Glomerular visceral epithelial cell (primary cell): ENCODE results near the gene SEMA5A.
A peak's percentile ranks its signal among the peaks of the same experiment; 100 is the strongest.

Experiments
- DNase-seq: peaks from one replicate; pipeline ENCODE4 v3.0.0-alpha.2; 2016; ENCODE audit errors: extremely low spot score

SEMA5A gene

GRCh38 chr5:9170026-9170425, 375.8 kb downstream of the SEMA5A start:
- DNase-seq = peak; percentile 30

GRCh38 chr5:9169557-9169902, 376.3 kb downstream of the SEMA5A start:
- no peak for DNase-seq

DNA sequence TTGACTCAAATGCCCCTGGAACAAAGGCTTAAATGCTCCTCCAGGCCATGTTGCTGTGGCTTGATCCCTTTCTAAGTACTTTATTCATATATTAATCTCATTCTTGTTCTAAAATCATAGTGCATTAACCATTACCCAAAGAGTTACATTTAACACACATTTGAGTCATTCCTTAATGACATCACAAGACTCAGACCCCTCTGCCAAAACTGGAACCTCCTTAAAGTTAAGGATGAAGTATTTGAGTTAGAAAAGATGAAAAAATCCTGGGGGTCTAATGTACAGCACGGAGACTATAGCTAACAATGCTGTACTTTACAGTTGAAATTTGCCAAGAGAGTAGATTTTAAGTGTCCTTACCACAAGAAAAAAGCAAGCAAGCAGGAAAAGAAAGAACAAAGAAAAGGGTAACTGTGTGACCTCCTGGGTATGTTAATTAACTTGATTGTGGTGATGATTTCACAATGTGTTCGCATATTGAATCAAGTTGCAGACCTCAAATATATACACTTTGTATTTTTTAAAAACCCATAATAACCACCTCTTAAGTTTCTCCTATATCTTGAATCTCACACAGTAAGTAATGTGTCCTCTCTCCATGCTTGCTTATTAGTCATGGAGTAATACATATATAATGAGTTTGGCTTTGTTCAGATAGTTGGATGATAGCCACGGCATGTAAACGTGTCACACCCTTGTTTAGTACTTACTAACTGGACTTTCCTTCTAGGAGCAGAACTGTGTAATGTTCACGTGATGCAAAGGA, 376.9 kb downstream of the SEMA5A start:
- no peak for DNase-seq

DNA sequence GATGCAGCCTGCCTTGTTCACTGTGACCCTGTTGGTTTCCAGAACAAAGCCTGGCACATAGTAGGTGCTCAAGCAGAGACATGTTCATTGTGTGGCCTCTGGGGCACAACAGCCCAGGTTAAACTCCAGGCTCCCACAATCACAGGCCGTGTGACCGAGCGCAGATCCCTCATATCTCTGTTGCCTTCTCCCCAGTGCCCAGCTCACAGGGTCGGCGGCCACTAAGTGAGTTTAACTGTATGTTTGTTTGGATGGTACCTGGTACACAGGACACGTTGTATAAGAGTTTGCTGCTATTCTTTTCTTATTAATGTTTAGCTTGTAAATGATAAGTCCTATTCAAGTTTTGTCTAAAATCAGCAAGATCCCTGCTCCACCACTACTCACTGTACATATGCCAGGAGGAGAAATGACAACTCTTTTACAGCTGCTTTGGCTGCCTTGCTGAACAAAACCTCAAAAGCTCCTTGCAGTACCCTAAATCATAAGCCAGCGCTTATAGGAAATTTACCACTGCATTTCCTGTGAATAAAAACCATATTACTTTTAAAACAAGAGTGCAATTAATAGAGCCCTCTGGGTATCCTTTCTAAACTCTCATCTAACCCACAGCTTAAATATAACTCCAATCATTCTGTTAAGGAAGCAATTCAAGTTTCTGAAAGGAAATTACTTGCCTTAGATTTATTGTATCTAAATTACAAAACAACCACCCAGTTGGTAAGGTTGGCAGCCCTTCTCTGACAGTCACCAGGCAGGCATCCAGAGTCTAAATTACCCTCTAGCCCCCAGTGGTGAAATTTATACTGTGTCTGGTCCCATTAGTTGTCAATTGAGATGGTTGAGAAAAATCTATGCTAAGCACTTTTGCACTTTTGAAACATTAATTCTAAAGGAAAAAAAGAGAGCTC, 379.4 kb downstream of the SEMA5A start:
- DNase-seq = no peak

DNA sequence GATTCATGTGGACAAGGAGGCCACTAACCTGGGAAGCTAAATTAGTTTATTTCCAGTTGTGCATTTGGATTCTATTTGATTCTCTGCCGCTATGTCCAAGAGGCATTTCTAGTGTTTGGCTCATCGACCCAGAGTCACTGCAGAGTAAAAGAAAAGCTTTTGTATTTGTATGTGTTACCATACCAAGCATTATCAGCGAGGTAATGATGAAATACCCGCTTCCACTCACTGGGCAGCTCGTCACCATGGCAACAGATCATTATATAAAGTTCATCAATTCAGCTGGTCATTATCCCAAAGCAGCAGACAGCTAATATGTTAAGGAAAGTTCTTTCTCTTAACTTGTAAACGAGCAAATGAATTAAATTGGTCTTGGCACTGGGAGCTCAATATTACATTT, 380.3 kb downstream of the SEMA5A start:
- no peak for DNase-seq

GRCh38 chr5:9160747-9161146, 385.1 kb downstream of the SEMA5A start:
- peak; percentile 60 for DNase-seq

- DNase-seq = no peak
These were observed 388.1 kb downstream of the SEMA5A start for GRCh38 chr5:9157811-9158210.

GRCh38 chr5:9157020-9157419, 388.9 kb downstream of the SEMA5A start:
- no peak for DNase-seq

DNA sequence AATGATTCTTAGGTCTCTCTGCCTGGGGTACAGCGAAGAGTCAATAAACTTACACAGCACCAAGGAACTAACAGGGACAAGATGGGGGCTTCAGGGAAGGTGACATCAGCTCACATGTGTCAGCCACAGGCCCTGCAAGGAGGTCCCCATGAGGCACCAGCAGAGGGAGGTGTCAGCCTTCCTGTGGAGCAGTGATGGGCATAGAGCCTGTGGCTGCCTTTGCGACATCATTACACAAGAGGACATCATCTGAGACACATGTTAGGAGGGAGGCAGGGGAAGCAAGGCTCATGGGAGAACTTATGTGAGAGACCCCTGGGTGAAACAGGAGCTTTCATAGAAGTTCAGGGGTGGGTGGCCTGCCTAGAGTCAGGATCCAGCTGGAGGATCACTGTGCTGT, 389.6 kb downstream of the SEMA5A start:
- DNase-seq = peak; percentile 52

GRCh38 chr5:9151684-9152427, 394.0 kb downstream of the SEMA5A start:
- peak; percentile 59 for DNase-seq

- DNase-seq = peak; percentile 97
These were observed 395.9 kb downstream of the SEMA5A start for GRCh38 chr5:9149988-9150387.

GRCh38 chr5:9148242-9148641, 397.6 kb downstream of the SEMA5A start:
- DNase-seq = peak; percentile 41

GRCh38 chr5:9140711-9141110, 405.2 kb downstream of the SEMA5A start:
- DNase-seq = no peak

GRCh38 chr5:9140202-9140601, 405.7 kb downstream of the SEMA5A start:
- DNase-seq = no peak

- DNase-seq = no peak
These were observed 406.5 kb downstream of the SEMA5A start for GRCh38 chr5:9139344-9139743.

DNA sequence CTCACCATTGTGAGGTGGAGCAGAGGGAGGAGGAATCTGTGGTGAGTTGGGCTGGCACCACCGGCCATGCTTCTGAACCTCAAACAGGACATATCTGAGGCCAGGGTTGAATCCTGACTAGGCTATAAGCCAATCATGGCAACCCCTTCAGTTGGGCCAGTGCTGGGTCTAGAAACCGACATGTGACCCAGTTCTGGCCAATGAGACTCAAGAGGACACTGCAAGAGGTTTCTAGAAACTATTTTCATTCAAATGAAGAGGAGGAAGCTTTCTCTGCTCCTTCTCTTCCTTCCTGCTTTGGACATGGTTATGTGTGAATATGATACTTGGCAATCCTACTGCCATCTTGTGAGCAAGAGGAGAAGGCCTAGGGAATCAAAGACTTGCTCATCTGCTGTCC, 417.7 kb downstream of the SEMA5A start:
- no peak for DNase-seq

DNA sequence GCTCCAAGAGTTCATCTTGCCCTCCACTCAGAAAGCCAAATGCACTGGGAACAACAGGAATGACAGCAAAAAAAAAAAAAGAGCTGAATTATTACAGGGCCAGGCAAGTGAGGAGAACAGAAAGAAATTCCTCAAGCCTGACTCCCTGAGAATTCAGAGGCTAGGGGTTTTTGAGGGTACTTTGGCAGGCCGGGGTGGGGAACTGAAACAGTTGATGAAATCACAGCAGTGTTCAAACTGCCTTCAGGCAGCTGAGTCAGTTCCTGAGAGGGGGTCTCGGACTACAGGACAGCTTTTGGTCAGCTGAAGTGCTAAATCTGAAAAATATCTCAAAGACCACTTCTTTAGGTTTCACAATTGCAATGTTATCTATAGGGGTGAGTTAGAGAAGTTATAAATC, 419.4 kb downstream of the SEMA5A start:
- DNase-seq = no peak

- DNase-seq = no peak
These were observed 420.0 kb downstream of the SEMA5A start for GRCh38 chr5:9125852-9126251.

GRCh38 chr5:9124838-9125237, 421.0 kb downstream of the SEMA5A start:
- DNase-seq = no peak

- DNase-seq = no peak
These were observed 421.8 kb downstream of the SEMA5A start for GRCh38 chr5:9124071-9124470.

DNA sequence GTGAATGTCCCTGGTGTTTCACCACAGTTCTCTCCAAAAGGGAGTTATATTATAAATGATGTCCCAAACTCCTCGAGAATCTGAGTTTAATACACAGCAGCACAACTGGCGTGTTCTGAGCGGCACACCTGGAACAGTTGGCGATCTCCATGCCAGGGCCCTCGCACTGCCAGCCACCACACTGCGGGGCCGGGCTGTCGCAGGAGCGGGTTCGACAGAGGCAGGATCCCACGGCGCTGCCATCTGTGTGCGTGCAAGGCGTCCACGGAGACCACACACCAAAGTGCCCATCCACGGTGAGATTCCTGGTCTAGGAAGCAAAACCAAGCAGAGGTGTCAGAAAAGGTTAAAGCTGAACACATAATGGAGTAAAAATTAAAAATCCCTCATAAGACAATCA, 423.3 kb downstream of the SEMA5A start:
- no peak for DNase-seq

DNA sequence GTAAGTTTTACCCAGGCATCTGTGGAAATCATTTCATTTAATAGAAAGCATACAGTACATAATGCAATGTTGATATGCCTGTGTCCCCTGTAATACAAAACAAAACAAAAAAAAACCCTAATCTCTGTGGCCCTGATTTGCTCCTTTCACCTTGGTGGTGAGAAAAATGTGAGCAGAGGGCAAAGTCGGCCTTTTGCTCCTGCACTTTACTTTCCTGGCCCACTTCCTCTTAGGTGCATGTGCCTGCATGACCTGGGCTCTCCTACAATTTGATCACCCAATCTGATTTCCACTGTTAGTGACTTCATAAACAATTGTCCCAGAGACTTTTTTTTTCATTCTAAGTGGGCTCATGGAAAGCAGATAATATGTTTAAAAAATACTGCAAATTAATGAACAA, 424.3 kb downstream of the SEMA5A start:
- DNase-seq = no peak
